Right lung (tissue), 10 donors: Measurements from ENCODE around the gene ZNF622. TPM values are rescaled to one million over a fixed set of nuclear protein-coding genes. Genes with fewer than 3 reads are reported as not detected.
A peak's percentile ranks its signal among the peaks of the same experiment; 100 is the strongest.

ENCODE experiments used
- DNase-seq, 2 donors: peaks; one replicate each; pipeline ENCODE4 v3.0.0-alpha.2; 2013
- long read RNA-seq, 8 donors: transcript quantifications; one replicate each; lab custom pipeline, GENCODE V29; 2026
- polyA plus RNA-seq, 5 donors: library from polyadenylated mRNA; unstranded; fragments of 120-200 nt; gene quantifications; one replicate each; pipeline versions ENCODE4 v1.2.1 to v1.2.3, GENCODE V29; 2013; ENCODE audit warnings: inconsistent platforms in 1 of 5, low replicate concordance in 1 of 5; ENCODE audit not compliant: insufficient read length in 5 of 5, insufficient read depth in 1 of 5

ZNF622 gene
- polyA plus RNA-seq: 10 to 100 TPM; 18.9 to 22.2 (median 20.6) TPM
- long read RNA-seq, donor 1, transcript ZNF622-201 (6 exons, 1,699 nt): major isoform, 7 of 7 reads
- long read RNA-seq, donor 1, partial matches to known transcripts: 0 of 7 reads
- long read RNA-seq, donor 1, other reads (novel, unspliced or antisense): 0 of 7 reads
- long read RNA-seq, donor 2, transcript ZNF622-201 (6 exons, 1,699 nt): major isoform, 6 of 6 reads
- long read RNA-seq, donor 2, partial matches to known transcripts: 0 of 6 reads
- long read RNA-seq, donor 2, other reads (novel, unspliced or antisense): 0 of 6 reads
- long read RNA-seq, donor 3, transcript ZNF622-201 (6 exons, 1,699 nt): major isoform, 5 of 15 reads
- long read RNA-seq, donor 3, partial matches to known transcripts: 10 of 15 reads
- long read RNA-seq, donor 3, other reads (novel, unspliced or antisense): 0 of 15 reads
- long read RNA-seq, donor 4, transcript ZNF622-201 (6 exons, 1,699 nt): major isoform, 11 of 11 reads
- long read RNA-seq, donor 4, partial matches to known transcripts: 0 of 11 reads
- long read RNA-seq, donor 4, other reads (novel, unspliced or antisense): 0 of 11 reads
- long read RNA-seq, donor 5, transcript ZNF622-201 (6 exons, 1,699 nt): major isoform, 6 of 11 reads
- long read RNA-seq, donor 5, partial matches to known transcripts: 5 of 11 reads
- long read RNA-seq, donor 5, other reads (novel, unspliced or antisense): 0 of 11 reads
- long read RNA-seq, donor 6, transcript ZNF622-201 (6 exons, 1,699 nt): major isoform, 11 of 24 reads
- long read RNA-seq, donor 6, partial matches to known transcripts: 13 of 24 reads
- long read RNA-seq, donor 6, other reads (novel, unspliced or antisense): 0 of 24 reads
- long read RNA-seq, donor 7, transcript ZNF622-201 (6 exons, 1,699 nt): major isoform, 11 of 11 reads
- long read RNA-seq, donor 7, partial matches to known transcripts: 0 of 11 reads
- long read RNA-seq, donor 7, other reads (novel, unspliced or antisense): 0 of 11 reads
- long read RNA-seq, donor 8, transcript ZNF622-201 (6 exons, 1,699 nt): major isoform, 7 of 7 reads
- long read RNA-seq, donor 8, partial matches to known transcripts: 0 of 7 reads
- long read RNA-seq, donor 8, other reads (novel, unspliced or antisense): 0 of 7 reads

GRCh38 chr5:16465544-16466432 is at the start of gene ZNF622:
ZNF622 (minus strand) TSS chr5:16465800; CDS start chr5:16465665, 135 bp downstream.
- DNase-seq: peak; percentile 83 to 86

DNA sequence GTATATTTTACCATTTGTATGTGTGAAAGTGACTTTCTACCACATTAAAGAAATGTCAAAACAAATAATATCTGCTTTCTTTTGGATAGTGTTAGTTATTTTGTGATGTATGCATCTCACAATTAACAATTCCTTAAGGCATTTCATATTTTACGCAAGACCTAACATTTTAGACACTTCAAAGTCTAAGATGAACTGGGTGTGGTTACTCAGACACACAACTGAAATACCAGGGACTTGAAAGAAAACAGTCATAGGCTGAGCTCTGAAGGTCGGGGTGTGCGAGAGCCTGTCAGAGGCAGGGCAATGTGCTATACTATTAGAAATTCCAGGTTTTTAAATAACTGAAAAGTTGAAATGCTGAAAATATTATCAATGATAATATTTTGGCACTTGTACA is 44.5 kb upstream of the ZNF622 start:
- no peak for DNase-seq

GRCh38 chr5:16508730-16509531 is 43.3 kb upstream of the ZNF622 start:
- DNase-seq: no peak

GRCh38 chr5:16507716-16508115 is 42.1 kb upstream of the ZNF622 start:
- DNase-seq: no peak

DNA sequence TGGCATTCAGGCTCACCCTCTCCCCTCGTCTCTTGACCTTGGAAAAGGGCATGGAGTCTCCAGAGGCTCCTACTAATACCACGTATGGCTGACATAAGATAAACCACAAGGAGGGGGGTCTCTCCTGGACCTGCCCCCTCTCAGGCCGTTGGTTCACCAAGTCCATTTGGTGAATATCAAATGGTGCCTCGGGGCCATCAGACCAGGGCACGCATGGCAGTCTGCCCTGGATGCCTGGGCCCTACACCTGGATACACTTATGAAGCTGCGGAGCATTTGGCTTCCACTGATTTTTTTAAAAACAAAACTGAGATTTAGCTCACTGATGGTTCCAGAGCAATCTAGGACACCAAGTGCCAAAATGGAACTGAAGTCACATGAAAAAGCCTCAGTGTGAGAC is 40.3 kb upstream of the ZNF622 start:
- DNase-seq: no peak

- DNase-seq: no peak
Measured at GRCh38 chr5:16505140-16505891, 39.7 kb upstream of the ZNF622 start.

GRCh38 chr5:16504571-16504970 is 39.0 kb upstream of the ZNF622 start:
- no peak for DNase-seq

- no peak for DNase-seq
Measured at GRCh38 chr5:16502866-16503265, 37.3 kb upstream of the ZNF622 start.

- DNase-seq: no peak
Measured at GRCh38 chr5:16500024-16500423, 34.4 kb upstream of the ZNF622 start.

- no peak for DNase-seq
Measured at GRCh38 chr5:16497546-16497945, 31.9 kb upstream of the ZNF622 start.

GRCh38 chr5:16493261-16493660 is 27.7 kb upstream of the ZNF622 start:
- no peak for DNase-seq

DNA sequence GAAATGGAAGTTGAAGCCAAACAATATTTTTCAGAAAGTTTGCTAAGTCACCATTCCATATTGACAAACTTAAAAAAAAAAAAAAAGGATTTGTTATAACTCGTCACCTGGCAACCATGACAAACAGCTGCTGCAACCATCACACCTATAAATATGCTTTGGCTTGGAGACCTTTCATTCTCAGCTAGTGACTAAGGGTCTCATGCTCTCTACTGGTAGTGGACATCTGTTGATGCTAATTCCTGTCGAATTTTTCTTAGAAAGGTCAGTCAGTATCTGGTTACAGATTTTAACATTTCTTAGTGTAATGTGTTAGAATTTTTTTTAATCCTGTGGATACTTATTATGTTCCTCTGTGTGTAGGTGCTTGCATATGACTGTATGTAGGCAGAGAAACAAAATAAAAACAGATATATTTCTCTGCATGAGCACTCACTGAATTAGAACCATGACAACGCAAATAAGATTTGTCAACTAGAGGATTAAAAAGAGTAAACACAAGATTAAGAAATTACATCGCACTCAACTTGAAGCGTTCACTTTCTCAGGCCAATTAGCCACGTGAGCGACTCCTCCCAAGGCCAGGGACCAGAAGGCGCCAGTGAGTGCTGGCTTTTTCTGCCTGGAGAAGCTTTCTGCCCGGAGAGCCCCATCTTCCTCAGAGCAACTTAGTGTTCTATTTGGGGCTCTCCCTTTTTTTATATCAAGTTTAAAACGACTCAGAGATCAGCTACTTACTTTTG is 27.0 kb upstream of the ZNF622 start:
- no peak for DNase-seq

- no peak for DNase-seq
Measured at GRCh38 chr5:16490911-16491310, 25.3 kb upstream of the ZNF622 start.

DNA sequence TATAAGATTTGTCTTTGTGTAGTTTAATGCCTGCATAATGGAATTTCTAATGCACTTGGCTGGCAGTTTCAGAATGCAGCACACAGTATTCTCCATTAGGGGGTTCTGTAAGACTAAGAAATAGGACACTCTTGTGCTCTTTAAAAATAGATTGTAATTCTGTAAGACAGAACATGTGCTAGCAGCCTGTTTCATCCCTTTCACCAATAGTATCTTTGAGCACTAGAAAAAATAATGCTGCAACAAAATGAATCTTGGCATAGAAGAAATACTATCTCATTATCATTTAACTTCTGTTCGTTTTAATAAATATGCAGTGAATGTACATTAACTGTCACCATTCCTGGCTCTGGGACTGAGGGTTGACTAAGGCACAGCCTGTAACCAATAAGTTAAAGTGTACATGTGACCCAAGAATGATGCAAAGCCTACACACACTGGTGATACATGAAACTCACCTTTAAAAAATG is 23.8 kb upstream of the ZNF622 start:
- peak; percentile 38 to 46 for DNase-seq

DNA sequence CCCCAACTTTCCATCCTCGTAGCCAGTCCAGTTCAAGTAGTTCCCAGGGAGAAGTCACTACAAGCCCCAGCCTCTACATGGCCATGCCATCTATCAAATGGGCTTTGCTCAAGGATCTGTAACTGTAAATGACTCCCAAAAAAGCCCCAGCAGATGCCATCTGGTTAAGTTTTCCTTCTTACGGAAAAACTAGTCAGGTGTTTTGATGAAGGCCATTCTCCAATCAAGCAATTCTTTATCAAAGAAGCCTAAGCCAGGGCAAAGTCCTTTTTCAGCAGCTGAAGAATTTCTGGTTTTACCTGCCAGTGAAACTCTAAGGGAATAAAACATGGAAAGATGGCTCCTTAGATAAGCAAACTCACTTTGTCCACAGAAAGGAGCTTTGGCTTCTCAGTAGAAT is 21.9 kb upstream of the ZNF622 start:
- no peak for DNase-seq

DNA sequence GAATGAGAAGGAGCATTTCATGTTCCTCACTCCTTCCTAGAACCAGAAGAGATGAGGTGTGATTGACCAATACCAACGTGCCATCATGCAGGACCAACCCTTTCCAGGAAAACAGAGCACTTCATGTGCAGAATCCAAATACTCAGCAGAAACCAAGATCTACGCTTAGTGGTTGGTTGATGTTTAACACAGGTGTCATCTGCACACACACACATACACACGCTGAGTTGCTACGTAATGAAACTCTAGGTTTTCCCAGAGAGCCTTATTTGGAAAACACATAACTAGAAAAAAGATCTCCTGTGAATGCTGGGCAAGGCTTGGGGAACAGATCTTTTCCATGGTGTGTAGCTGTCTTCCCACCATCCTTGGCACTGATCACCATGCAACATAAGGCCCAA is 21.1 kb upstream of the ZNF622 start:
- no peak for DNase-seq

DNA sequence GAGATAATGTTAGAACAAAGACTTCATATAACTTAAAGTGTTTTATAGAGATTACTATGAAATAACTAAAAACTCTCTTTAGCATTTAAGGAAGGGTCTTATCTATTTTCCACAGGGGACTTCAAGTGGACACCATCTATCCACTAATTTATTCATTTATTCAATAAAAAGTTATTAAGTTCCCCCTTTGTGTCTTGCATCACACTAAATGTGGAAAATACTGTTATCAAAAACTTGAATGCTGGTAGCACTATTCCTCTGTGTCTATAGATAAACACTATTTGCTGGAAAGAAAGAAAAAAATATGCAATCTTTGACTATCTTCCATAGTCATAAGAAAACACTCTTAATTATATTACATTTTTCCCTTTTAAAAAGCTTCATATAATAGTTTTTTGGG is 20.1 kb upstream of the ZNF622 start:
- no peak for DNase-seq

DNA sequence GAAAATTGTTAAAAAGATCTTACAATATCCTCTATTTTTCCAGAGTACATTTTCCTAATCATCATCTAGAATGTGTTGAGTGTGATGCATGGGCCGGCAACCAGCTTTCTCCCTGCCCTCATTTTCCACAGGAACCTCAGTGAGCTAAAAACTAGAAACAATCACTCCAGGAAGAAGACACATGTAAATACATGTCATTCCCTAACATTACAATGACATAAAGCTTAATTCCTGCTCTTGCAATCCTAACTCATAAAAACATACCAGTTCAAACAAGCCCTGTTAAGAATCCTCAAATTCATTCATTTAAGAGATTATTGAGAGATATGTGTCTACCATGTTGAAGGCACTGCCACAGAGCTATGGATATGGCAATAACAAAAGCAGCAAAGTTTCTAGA is 18.5 kb upstream of the ZNF622 start:
- no peak for DNase-seq

DNA sequence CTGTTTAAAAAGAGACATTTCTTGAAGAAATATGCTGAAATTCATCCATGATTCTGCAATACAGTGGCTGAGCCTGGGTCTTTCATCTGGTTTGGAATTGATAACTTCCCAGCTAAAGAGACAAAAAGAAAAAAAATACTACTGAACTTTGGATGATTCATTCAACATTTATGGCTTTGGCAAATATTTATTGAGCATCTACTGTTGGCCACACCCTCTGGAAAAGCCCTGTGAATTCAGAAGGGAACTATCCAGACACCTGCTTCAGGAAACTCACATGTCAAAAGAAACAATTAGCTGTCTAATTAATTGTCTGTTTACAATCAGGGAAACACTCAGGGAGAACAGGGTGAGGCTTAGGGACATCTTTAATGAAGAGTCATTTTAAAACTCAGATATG is 17.8 kb upstream of the ZNF622 start:
- no peak for DNase-seq
